HL-60 (cell line): ENCODE measurements around the gene LRRC4C.

Experiments
- POLR2AphosphoS5 ChIP-seq: IDR thresholded peaks from 2 replicates; pipeline ENCODE4 v1.6.1; 2012; ENCODE audit warnings: low read depth
- TF ChIP-seq, protein P1 (sequence below): IDR thresholded peaks from one replicate; pipeline ENCODE4 v1.5.1; 2011; ENCODE audit warnings: low read length, control low read depth, inconsistent platforms; ENCODE audit not compliant: insufficient read depth

DNA sequence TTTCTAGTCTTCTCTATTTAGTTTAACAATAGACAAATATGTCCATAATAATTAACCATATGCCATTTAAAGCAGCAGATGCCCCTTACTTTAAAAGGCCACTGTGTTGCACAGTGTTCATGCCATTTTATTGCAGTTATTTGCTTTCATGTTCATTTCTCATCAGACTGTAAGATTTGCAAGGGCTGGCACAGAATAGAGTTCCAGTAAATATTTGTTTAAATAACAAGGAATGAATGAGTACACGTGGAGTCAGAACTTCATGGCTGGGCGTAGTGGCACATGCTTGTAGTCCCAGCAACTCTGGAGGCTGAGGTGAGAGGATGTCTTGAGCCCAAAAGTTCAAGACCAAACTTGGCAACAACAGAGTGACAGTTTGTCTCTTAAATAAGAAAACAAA, 1228.6 kb downstream of the LRRC4C start:
- TF ChIP-seq, protein P1, sequence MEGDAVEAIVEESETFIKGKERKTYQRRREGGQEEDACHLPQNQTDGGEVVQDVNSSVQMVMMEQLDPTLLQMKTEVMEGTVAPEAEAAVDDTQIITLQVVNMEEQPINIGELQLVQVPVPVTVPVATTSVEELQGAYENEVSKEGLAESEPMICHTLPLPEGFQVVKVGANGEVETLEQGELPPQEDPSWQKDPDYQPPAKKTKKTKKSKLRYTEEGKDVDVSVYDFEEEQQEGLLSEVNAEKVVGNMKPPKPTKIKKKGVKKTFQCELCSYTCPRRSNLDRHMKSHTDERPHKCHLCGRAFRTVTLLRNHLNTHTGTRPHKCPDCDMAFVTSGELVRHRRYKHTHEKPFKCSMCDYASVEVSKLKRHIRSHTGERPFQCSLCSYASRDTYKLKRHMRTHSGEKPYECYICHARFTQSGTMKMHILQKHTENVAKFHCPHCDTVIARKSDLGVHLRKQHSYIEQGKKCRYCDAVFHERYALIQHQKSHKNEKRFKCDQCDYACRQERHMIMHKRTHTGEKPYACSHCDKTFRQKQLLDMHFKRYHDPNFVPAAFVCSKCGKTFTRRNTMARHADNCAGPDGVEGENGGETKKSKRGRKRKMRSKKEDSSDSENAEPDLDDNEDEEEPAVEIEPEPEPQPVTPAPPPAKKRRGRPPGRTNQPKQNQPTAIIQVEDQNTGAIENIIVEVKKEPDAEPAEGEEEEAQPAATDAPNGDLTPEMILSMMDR = no peak
- TF ChIP-seq POLR2AphosphoS5 = no peak
